Progenitor cell of endocrine pancreas (in vitro differentiated cells): ENCODE measurements around the gene KANK3. TPM values are rescaled to one million over a fixed set of nuclear protein-coding genes. Genes with fewer than 3 reads are reported as not detected.

ENCODE experiments used
- DNase-seq: peaks from one replicate; pipeline ENCODE4 v3.0.0; 2021; ENCODE audit warnings: low spot score; ENCODE audit not compliant: unreplicated experiment
- H3K27ac Mint-ChIP-seq: 2 replicates; pipeline ENCODE4 v1.8.0; 2021; ENCODE audit warnings: mild to moderate bottlenecking, moderate library complexity, mixed read lengths
- H3K27me3 Mint-ChIP-seq: 2 replicates; pipeline ENCODE4 v1.8.0; 2021; ENCODE audit warnings: mixed read lengths
- H3K36me3 Mint-ChIP-seq: 2 replicates; pipeline ENCODE4 v1.8.0; 2022; ENCODE audit warnings: mixed read lengths; ENCODE audit not compliant: insufficient read depth
- H3K4me1 Mint-ChIP-seq: 2 replicates; pipeline ENCODE4 v1.8.0; 2021; ENCODE audit warnings: low read depth, mixed read lengths
- H3K4me3 Mint-ChIP-seq: 2 replicates; pipeline ENCODE4 v1.8.0; 2021; ENCODE audit warnings: low read depth, mild to moderate bottlenecking, moderate library complexity, mixed read lengths
- H3K9me3 Mint-ChIP-seq: 2 replicates; pipeline ENCODE4 v1.8.0; 2021; ENCODE audit warnings: low read depth, mixed read lengths
- total RNA-seq: library from RNA; stranded (reverse); gene quantifications from 2 replicates; pipeline ENCODE4 v1.2.1, GENCODE V29; 2021
- TF ChIP-seq, protein P1 (sequence below): fragments of 200-600 bp; sonication (generic); IDR thresholded peaks from one replicate; pipeline ENCODE4 v1.5.0; 2021; ENCODE audit warnings: antibody characterized with exemption, mild to moderate bottlenecking; ENCODE audit not compliant: unreplicated experiment

KANK3 gene
- total RNA-seq, 1 donor from 2014 or later, result 0.36 TPM

DNA sequence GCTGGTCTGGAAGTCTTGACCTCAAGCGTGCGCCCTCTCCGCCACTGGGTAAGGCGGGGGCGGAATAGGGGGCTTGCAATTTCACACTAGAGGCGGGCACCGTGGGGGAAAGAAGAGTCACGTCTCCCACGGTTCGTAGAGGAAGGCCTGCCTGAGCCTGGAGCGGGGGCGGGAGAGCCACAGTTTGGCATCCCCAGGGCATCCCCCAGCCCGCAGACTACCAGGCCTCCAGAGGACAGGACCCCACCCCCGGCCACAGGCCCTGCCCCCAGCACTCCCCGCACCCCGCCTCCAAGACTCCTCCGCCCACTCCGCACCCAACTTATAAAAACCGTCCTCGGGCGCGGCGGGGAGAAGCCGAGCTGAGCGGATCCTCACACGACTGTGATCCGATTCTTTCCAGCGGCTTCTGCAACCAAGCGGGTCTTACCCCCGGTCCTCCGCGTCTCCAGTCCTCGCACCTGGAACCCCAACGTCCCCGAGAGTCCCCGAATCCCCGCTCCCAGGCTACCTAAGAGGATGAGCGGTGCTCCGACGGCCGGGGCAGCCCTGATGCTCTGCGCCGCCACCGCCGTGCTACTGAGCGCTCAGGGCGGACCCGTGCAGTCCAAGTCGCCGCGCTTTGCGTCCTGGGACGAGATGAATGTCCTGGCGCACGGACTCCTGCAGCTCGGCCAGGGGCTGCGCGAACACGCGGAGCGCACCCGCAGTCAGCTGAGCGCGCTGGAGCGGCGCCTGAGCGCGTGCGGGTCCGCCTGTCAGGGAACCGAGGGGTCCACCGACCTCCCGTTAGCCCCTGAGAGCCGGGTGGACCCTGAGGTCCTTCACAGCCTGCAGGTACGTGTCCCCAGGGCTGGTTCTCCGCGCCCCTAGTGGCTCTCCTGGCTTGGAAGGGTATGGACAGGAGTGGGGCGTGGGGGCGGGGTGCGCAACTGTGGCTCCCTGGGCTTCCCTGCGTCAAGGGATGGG, 21.0 kb upstream of the KANK3 start, which contains the start of gene ANGPTL4:
Gene ANGPTL4, plus strand, starts transcription at position 353 of the 969 bp plus-strand sequence. Its CDS starts 167 bp downstream, at position 520.
- H3K4me3 Mint-ChIP-seq, result peak within 1 kb of the TSS; percentile 64
- DNase-seq, result peak; percentile 23
- no peak within 1 kb of the TSS for H3K27ac Mint-ChIP-seq
- peaks cover 43% of the 10 kb centered on the region for H3K27me3 Mint-ChIP-seq
- H3K9me3 Mint-ChIP-seq, result no peaks in the 10 kb centered on the region
- TF ChIP-seq, protein P1, sequence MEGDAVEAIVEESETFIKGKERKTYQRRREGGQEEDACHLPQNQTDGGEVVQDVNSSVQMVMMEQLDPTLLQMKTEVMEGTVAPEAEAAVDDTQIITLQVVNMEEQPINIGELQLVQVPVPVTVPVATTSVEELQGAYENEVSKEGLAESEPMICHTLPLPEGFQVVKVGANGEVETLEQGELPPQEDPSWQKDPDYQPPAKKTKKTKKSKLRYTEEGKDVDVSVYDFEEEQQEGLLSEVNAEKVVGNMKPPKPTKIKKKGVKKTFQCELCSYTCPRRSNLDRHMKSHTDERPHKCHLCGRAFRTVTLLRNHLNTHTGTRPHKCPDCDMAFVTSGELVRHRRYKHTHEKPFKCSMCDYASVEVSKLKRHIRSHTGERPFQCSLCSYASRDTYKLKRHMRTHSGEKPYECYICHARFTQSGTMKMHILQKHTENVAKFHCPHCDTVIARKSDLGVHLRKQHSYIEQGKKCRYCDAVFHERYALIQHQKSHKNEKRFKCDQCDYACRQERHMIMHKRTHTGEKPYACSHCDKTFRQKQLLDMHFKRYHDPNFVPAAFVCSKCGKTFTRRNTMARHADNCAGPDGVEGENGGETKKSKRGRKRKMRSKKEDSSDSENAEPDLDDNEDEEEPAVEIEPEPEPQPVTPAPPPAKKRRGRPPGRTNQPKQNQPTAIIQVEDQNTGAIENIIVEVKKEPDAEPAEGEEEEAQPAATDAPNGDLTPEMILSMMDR, result peak; percentile 35
- peaks cover 2% of the 10 kb centered on the region for H3K36me3 Mint-ChIP-seq
- peaks cover 12% of the 10 kb centered on the region for H3K4me1 Mint-ChIP-seq

DNA sequence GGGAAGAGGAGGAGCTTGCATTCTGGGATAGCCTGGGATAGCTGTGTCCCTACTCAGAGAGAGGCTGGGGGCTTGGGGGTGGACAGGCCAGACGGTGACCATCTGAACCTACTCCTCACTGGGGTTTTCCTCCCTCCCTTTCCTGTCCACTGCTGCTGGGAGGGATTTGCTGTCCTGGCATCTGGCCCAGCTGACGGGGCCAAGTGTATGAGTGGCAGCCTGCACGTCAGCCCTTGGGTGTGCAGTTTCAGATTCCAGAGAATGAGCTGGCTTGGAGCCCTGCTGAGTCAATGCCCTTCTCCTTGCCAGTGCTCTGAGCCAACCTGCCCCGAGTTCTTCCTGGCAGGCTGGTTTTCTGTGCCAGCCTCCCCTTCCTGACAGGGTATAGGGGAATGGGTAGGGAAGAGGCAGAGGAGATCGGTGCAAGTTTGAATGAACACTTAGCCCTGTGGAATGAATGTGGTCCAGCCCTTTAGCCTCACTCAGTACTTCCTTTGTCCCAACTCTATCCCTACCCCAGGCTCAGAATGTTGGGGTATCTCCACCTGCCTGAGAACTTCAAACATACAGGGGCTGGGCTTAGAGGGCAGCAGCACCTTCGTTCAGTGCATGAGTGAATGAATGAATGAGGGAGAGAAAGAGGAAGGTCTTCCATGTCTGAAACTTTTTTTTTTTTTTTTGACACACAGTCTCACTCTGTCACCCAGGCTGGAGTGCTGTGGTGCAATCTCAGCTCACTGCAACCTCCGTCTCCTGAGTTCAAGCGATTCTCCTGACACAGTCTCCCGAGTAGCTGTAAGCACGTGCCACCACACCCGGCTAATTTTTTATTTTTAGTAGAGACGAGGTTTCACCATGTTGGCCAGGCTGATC, 19.1 kb upstream of the KANK3 start:
- TF ChIP-seq, protein P1, result no peak
- no peak overlapping the region for H3K4me3 Mint-ChIP-seq
- H3K36me3 Mint-ChIP-seq, result peaks cover 2% of the 10 kb centered on the region
- no peak overlapping the region for H3K27ac Mint-ChIP-seq
- peaks cover 7% of the 10 kb centered on the region for H3K4me1 Mint-ChIP-seq
- H3K9me3 Mint-ChIP-seq, result no peaks in the 10 kb centered on the region
- no peak for DNase-seq
- H3K27me3 Mint-ChIP-seq, result peaks cover 38% of the 10 kb centered on the region

DNA sequence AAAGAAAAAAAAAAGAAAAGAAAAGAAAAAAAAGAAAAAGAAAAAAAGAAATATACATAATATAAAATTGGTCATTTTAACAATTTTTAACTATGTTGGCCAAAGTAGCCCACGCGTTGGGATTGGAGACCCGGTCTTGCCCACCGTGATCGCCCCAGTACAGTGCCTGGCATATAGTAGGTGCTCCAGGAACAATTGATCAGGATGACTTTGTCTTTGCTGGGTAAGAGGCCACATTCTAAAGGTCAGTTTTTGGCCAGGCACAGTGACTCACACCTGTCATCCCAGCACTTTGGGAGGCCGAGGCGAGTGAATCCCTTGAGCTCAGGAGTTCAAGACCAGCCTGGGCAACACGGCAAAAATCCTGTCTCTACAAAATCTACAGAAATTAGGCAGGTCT, 17.1 kb upstream of the KANK3 start:
- Mint-ChIP-seq H3K36me3 (no peaks in the 10 kb centered on the region), H3K27me3 (peaks cover 24% of the 10 kb centered on the region), H3K4me1 (peaks cover 4% of the 10 kb centered on the region), H3K27ac (no peak overlapping the region), H3K9me3 (peaks cover 4% of the 10 kb centered on the region), H3K4me3 (no peak overlapping the region)
- TF ChIP-seq, protein P1, result no peak
- DNase-seq, result no peak

DNA sequence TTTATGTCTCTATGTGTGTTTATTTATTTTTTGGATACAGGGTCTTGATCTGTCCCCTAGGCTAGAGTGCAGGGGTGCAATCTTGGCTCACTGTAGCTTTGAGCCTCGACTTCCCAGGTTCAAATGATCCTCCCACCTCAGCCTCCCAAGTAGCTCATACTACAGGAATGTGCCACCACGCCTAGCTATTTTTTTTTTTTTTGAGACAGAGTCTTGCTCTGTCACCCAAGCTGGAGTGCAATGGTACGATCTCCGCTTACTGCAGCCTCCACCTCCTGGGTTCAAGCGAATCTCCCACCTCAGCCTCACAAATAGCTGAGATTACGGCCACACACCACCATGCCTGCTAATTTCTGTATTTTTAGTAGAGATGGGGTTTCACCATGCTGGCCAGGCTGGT, 15.9 kb upstream of the KANK3 start:
- Mint-ChIP-seq H3K9me3 (peaks cover 4% of the 10 kb centered on the region), H3K4me3 (no peak overlapping the region), H3K27me3 (peaks cover 21% of the 10 kb centered on the region), H3K27ac (no peak overlapping the region), H3K36me3 (no peaks in the 10 kb centered on the region), H3K4me1 (peaks cover 2% of the 10 kb centered on the region)
- TF ChIP-seq, protein P1, result no peak
- no peak for DNase-seq

DNA sequence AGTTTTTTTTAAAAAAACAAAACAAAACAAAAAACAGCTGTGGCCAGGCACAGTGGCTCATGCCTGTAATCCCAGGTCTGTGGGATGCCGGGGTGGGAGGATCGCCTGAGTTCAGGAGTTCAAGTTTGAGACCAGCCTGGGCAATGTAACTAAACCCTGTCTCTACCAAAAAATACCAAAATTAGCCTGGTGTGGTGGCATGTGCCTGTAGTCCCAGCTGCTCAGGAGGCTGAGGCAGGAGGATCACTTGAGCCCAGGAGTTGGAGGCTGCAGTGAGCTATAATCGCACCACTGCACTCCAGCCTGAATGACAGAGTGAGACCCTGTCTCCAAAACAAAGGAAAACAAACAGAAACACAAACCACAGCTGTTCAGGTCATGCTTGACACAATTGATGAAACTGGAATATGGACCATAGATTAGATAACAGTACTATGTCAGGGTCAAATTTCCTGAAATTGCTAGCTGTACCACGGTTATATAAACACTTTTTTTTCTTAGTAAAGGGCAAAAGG, 14.0 kb upstream of the KANK3 start:
- Mint-ChIP-seq H3K9me3 (peaks cover 4% of the 10 kb centered on the region), H3K27ac (no peak overlapping the region), H3K4me1 (no peaks in the 10 kb centered on the region), H3K4me3 (no peak overlapping the region), H3K36me3 (no peaks in the 10 kb centered on the region), H3K27me3 (peaks cover 6% of the 10 kb centered on the region)
- TF ChIP-seq, protein P1, result no peak
- DNase-seq, result no peak
